Kidney (tissue), 14 donors: ENCODE data around the gene RASAL3. TPM values are rescaled to one million over a fixed set of nuclear protein-coding genes. Genes with fewer than 3 reads are reported as not detected.

Experiments
- DNase-seq, 5 donors: peaks; one replicate each; pipeline ENCODE4 v3.0.0-alpha.2; 2013 to 2020
- FAIRE-seq: peaks from 2 replicates; lab custom pipeline; 2012; peaks lifted over from hg19 to GRCh38; lab: Jason Lieb, UNC
- H3K27ac ChIP-seq, 2 donors: one replicate each; pipeline ENCODE4 v1.7.0; 2013; ENCODE audit warnings: low read depth in 2 of 2, low read length in 2 of 2, inconsistent platforms in 1 of 2
- H3K27me3 ChIP-seq: one replicate; pipeline ENCODE4 v1.7.1; 2013; ENCODE audit warnings: low read length, inconsistent platforms; ENCODE audit not compliant: control insufficient read depth, insufficient read depth
- H3K36me3 ChIP-seq, 3 donors: one replicate each; pipeline versions ENCODE4 v1.7.0 to v1.7.1; 2013; ENCODE audit warnings: low read length in 3 of 3, control low read depth in 1 of 3, inconsistent platforms in 1 of 3; ENCODE audit not compliant: insufficient read depth in 3 of 3, control insufficient read depth in 2 of 3
- H3K4me1 ChIP-seq, 3 donors: one replicate each; pipeline versions ENCODE4 v1.7.0 to v1.7.1; 2013; ENCODE audit warnings: low read length in 3 of 3, inconsistent platforms in 1 of 3, low read depth in 1 of 3; ENCODE audit not compliant: control insufficient read depth in 2 of 3, insufficient read depth in 2 of 3
- H3K4me3 ChIP-seq, 3 donors: one replicate each; pipeline versions ENCODE4 v1.7.0 to v1.8.1; 2013; ENCODE audit warnings: low read length in 3 of 3, control low read depth in 1 of 3, inconsistent platforms in 1 of 3
- H3K9ac ChIP-seq, 3 donors: one replicate each; pipeline versions ENCODE4 v1.7.0 to v1.7.1; 2013; ENCODE audit warnings: low read length in 3 of 3, control low read depth in 1 of 3, inconsistent platforms in 1 of 3
- H3K9me3 ChIP-seq, 3 donors: one replicate each; pipeline versions ENCODE4 v1.7.0 to v1.7.1; 2013; ENCODE audit warnings: low read length in 3 of 3, control low read depth in 1 of 3, inconsistent platforms in 1 of 3; ENCODE audit not compliant: control insufficient read depth in 2 of 3, insufficient read depth in 1 of 3
- CTCF ChIP-seq: IDR thresholded peaks from 3 replicates; pipeline ENCODE4 v1.5.1; 2012; ENCODE audit warnings: mild to moderate bottlenecking, moderate library complexity, borderline replicate concordance; ENCODE audit not compliant: insufficient read depth; ENCODE audit errors: extremely low read depth
- intact Hi-C: fragments of 100-400 bp; cut with DNase I; formaldehyde crosslinking; loops from one replicate; pipeline ENCODE4 v1.11.1; 2022
- microRNA-seq: library from miRNA; unstranded; fragments of <30 nt; microRNA quantifications from one replicate; pipeline ENCODE4 v1.2.0, GENCODE V29; 2020
- polyA plus RNA-seq: library from polyadenylated mRNA; stranded (reverse); fragments of 350-450 nt; fragmentation: Illumina TruSeq; extraction: RNeasy Lipid Tissue Mini Kit (QIAGEN cat#74804); gene quantifications from one replicate; pipeline ENCODE4 v1.2.3, GENCODE V29; 2014; ENCODE audit warnings: low read depth, low replicate concordance; ENCODE audit not compliant: insufficient read depth
- total RNA-seq: library from RNA; stranded (reverse); fragmentation: NEBNext Ultra II Directional; extraction: Animal tissue kit (Norgen Biotek cat#: 25700); gene quantifications from one replicate; pipeline ENCODE4 v1.2.1, GENCODE V29; 2021
- donor health status: control.
- donor health status: control.
- donor health status: control.
- donor health status: control.
- donor health status: control.
- donor health status: DM: yes; HTN: yes; CAD: no.
- donor health status: Normal renal cell carcinoma (clear cell type).

RASAL3 gene
- total and polyA plus RNA-seq, 2 donors from 2014 or later: 1.5 to 12.1 TPM

GRCh38 chr19:15404097-15404779 lies 60.1 kb downstream of the RASAL3 start:
- Histone ChIP-seq H3K9me3 (no peaks in the 10 kb centered on the region), H3K36me3 (peaks cover 2 to 51% (median 19%) of the 10 kb centered on the region in 3 donors), H3K4me1 (peaks cover 0 to 21% (median 19%) of the 10 kb centered on the region in 3 donors), H3K9ac (peak overlapping the region in 1 of 3 donors; percentile 34), H3K4me3 (peak overlapping the region in 1 of 3 donors; percentile 10), H3K27me3 (no peaks in the 10 kb centered on the region), H3K27ac (peak overlapping the region in 1 of 2 donors; percentile 2)
- no peak for TF ChIP-seq CTCF
- no peak for FAIRE-seq
- no peak for DNase-seq
- intact Hi-C loops: no loop called here

GRCh38 chr19:15403151-15403531 lies 61.2 kb downstream of the RASAL3 start:
- Histone ChIP-seq H3K9me3 (no peaks in the 10 kb centered on the region), H3K9ac (no peak overlapping the region), H3K4me1 (peaks cover 0 to 21% (median 18%) of the 10 kb centered on the region in 3 donors), H3K27me3 (no peaks in the 10 kb centered on the region), H3K27ac (no peak overlapping the region), H3K4me3 (no peak overlapping the region), H3K36me3 (peaks cover 2 to 49% (median 20%) of the 10 kb centered on the region in 3 donors)
- intact Hi-C loops: no loop called here
- TF ChIP-seq CTCF: no peak
- no peak for FAIRE-seq
- no peak for DNase-seq

GRCh38 chr19:15402411-15403150 lies 61.8 kb downstream of the RASAL3 start:
- Histone ChIP-seq H3K36me3 (peaks cover 2 to 54% (median 25%) of the 10 kb centered on the region in 3 donors), H3K27me3 (no peaks in the 10 kb centered on the region), H3K9me3 (no peaks in the 10 kb centered on the region), H3K4me1 (peaks cover 0 to 21% (median 17%) of the 10 kb centered on the region in 3 donors), H3K4me3 (no peak overlapping the region), H3K9ac (no peak overlapping the region), H3K27ac (no peak overlapping the region)
- DNase-seq (no peak), FAIRE-seq (no peak)
- no peak for TF ChIP-seq CTCF
- intact Hi-C loops: no loop called here

Small RNA genes lying within 50 kb of the gene (microRNA-seq; reads per million reads assigned to microRNA genes)
- gene MIR1470: not detected

Other genes starting within 250 kb of the RASAL3 start
- gene EPHX3, start 232.1 kb downstream of the RASAL3 start, total RNA-seq: 2.0 TPM
- 3.5 TPM for gene EPHX3, start 232.1 kb downstream of the RASAL3 start, polyA plus RNA-seq
- 107 TPM for gene BRD4, start 132.0 kb downstream of the RASAL3 start, total RNA-seq
- gene BRD4, start 132.0 kb downstream of the RASAL3 start, polyA plus RNA-seq: 14.3 TPM
- 60.2 TPM for gene AKAP8, start 84.8 kb downstream of the RASAL3 start, total RNA-seq
- gene AKAP8, start 84.8 kb downstream of the RASAL3 start, polyA plus RNA-seq: 11.5 TPM
- gene AKAP8L, start 45.6 kb downstream of the RASAL3 start, total RNA-seq: 122 TPM
- 44.3 TPM for gene AKAP8L, start 45.6 kb downstream of the RASAL3 start, polyA plus RNA-seq
- 37.1 TPM for gene WIZ, start 14.6 kb downstream of the RASAL3 start, total RNA-seq
- gene WIZ, start 14.6 kb downstream of the RASAL3 start, polyA plus RNA-seq: 15.4 TPM
- gene PGLYRP2, start 15.0 kb upstream of the RASAL3 start, total RNA-seq: not detected
- gene PGLYRP2, start 15.0 kb upstream of the RASAL3 start, polyA plus RNA-seq: not detected
- gene CYP4F22, start 44.0 kb upstream of the RASAL3 start, total RNA-seq: 0.09 TPM
- not detected for gene CYP4F22, start 44.0 kb upstream of the RASAL3 start, polyA plus RNA-seq
- not detected for gene CYP4F8, start 150.7 kb upstream of the RASAL3 start, total RNA-seq
- not detected for gene CYP4F8, start 150.7 kb upstream of the RASAL3 start, polyA plus RNA-seq
- 2.2 TPM for gene CYP4F3, start 176.4 kb upstream of the RASAL3 start, total RNA-seq
- gene CYP4F3, start 176.4 kb upstream of the RASAL3 start, polyA plus RNA-seq: 17.9 TPM
- 4.4 TPM for gene CYP4F12, start 208.5 kb upstream of the RASAL3 start, total RNA-seq
- gene CYP4F12, start 208.5 kb upstream of the RASAL3 start, polyA plus RNA-seq: 10.2 TPM